SW 1271 (cell line): ENCODE results near the gene SELENOH.

ENCODE experiments used
- DNase-seq, 2 experiments: peaks; one replicate each; lab custom pipeline; 2025; lab: John Stamatoyannopoulos, UW

Gene SELENOH

DNA sequence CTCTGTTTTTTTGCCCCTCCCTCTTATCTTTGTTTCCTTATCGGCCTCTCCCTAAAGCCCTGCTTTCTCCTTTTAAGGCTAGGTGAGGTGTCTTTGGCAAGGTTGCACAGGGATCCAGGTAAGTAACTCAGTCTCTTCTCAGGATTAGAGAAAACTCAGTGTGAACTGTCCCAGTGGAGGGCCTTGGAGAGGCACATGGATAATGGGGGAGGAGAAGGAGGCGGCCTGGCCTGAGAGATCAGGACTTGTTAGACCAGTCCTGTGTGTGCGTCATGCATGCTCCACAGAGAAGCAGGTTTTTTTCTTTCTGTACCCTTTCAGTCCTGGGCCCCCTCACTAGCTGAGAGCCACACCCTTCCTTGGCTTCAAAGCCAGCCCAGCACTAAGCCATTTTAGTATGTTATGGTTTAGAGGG lies 40.2 kb downstream of the SELENOH start:
- DNase-seq = no peak

GRCh38 chr11:57785072-57785471 lies 43.8 kb downstream of the SELENOH start:
- no peak for DNase-seq

- DNase-seq = no peak
Measured at GRCh38 chr11:57786436-57786835, 45.1 kb downstream of the SELENOH start.

DNA sequence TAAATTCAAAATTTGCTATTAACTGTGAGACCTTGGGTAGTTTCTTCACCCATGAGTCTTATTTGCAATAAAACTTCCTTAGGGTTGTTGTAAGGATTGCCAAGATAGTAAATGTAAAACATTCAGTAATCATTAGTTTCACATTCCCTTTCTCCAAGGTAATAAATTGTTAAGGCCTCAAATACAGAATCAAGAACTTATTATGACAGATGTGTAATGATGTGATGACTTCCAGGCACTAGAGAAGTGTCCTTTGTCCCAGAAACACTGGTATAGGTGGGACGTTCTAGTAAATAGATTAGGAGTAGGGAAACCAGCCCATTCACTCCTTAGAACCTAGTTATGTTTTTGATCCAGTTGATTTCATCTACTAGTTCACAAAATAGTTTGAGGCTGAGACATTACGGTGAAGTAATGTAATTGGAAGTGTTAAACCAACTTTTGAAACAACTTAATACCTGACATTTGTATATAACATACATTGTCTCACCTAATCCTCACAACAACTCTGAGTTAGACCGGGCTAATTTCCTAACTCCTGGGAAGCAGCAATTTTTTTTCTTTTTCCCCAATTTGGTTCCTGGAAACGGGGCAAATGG lies 45.8 kb downstream of the SELENOH start:
- no peak for DNase-seq

DNA sequence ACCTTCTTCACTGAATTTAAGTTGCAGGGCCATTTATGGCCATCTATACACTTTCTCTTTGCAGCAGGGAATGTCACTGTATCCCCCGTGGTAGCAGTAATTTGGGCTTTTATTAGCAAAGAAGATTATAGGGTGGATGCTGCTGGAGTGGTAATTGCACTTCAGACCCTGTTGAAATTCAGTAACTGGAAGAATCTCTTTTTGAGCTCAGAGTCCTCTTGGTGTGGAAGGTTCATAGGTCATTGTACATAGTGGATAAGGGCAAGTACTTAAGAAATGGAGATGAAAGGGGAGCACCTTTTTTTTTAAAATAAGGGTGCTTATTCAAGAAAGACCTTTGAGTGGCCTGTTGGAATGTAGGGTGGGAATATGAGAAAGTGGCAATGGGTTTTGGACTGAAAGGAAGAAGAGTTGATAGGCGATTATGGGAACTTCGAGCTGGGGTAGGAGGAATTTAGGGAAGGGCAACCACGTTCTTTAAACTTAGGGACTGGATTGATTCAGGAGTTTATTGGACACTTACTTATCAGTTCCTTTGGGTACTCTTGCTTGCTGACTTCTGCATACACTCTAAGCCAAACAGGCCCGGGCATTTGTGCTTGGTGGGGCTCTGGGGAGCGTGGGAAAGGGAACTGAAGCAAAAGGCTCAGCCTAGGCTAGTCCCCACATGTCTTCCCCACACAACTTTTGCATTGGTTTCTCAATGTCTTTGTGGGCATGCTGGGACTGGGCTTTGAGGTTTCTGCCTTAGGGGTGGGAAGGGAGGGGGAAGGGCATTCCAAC lies 46.8 kb downstream of the SELENOH start:
- no peak for DNase-seq

GRCh38 chr11:57788703-57789088 lies 47.4 kb downstream of the SELENOH start:
- no peak for DNase-seq

GRCh38 chr11:57791321-57792059 lies 50.2 kb downstream of the SELENOH start:
- no peak for DNase-seq

- DNase-seq = no peak
Measured at GRCh38 chr11:57792060-57792541, 50.8 kb downstream of the SELENOH start.

DNA sequence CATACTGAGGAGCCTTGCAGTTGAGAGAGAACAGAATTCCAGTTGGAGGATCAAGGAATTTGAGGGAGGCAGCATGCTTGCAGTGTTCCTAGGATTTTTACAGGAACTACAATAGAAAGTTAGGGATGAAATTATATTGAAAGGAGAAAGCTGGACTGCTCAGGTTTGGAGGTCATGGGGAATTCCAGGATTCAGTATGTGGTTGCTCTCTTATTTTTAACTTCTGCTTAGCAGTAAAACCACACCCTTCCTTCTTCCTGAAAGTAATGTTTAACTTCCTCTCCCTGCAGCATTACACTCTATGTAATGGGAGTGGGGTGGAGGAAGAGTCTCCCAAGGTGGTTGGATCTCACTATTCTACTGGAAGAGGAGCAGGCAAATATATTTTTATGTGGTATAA lies 51.6 kb downstream of the SELENOH start:
- peak in 1 of 2 experiments; percentile 27 for DNase-seq
